NAMALWA (cell line): Measurements from ENCODE around the gene NOL3.

Experiments used
- DNase-seq: peaks from one replicate; pipeline ENCODE4 v3.0.0-alpha.2; 2015; ENCODE audit warnings: low spot score

Gene NOL3

DNA sequence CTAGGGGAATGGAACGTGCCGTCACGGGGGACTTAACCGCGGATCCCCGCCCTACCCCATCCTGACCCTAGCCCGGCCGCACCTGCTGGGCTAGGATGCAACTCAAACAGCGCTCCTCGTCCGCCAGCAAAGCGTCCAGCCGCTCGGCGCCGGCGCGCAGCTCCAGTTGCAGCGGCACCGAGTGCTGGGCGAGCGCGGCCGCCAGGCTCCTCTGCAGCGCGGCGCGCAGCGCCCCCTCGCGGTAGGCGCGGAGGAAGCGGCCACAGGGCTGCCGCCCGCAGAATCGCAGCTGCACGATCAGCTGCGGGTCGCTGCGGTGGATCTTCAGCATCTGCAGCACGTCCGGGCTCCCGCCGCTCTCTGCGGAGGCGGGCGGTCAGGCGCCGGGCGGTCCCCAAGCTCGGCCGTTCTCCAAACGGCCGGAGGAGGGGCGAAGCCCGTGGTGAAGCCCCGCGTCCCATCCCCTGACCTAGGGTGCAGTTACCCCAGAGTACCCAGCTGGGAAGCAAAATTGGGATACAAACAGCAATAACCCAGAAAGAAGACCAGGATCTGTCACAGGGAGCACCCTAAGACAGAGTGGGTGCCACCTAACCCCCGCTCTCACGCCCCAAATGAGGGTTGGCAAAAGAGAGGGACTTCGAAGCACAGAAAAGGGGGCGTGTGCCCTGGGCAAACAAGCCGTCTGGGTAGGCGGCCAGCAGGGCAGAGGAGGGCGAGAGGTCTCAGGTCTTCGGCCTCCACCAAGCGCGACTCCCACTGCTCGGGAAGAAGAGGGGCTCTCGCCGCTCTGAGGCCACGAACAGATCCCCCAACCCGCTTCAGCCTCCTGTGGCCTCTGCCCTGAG, 14.8 kb upstream of the NOL3 start:
- DNase-seq: peak; percentile 88

- peak; percentile 31 for DNase-seq
These were observed 14.0 kb upstream of the NOL3 start for GRCh38 chr16:67156143-67156844.

DNA sequence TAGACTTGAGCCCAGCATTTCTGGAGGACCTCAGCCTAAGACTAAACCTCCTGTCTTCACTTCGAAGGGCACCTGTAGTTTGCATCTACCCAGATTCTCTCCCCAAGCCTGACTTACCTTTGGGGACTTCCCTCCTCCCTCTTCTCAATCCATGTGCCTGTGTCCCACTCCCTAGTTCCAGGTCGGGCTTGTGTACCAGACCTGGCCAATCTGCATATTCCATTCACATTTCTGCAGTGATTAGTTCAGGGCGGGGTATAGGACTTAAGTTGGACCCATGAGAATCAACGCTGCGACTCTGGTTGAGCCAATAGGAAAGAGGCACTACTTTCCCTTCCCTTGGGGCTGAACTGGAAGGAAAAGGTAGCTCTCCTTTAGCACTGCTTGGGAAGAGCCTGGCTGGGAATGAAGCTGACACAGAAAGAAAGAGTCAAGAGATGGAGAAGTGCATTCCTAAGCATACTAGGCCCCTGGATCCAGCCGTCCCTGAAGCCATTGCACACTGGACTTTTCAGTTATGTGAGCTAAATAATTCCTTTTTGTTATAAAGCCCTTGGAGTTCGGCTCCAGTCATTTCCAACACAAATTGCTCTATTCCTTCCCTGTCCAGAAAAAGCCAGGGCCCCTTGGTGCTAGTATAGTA, 13.1 kb upstream of the NOL3 start:
- DNase-seq: no peak

DNA sequence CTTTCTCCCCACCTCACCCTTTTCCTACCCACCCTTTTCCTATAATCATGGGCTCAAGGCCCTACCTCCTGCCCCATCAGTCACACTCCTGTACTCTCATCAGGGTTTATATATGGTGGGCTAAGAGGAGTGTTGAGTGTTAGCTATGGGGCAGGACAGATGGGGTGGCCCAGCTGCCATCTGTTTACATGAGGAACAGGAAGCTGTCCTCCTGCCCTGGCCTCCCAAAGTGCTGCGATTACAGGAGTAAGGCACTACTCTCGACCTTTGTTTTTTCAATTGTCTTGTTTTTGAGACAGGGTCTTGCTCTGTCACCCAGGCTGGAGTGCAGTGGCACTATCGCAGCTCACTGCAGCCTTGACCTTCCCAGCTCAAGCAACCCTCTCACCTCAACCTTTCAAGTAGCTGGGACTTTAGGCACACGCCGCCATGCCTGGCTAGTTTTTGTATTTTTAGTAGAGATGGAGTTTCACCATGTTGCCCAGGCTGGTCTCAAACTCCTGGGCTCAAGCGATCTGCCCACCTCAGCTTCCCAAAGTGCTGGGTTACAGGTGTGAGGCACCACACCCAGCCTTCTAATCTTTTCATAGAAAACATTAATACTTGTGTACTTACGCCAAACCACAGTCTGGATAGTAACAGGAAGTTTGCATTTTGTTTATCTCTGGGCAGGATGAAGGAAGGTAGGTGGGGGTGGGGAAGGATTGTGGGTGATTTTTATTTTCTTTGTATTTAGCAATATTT, 12.3 kb upstream of the NOL3 start:
- DNase-seq: no peak

GRCh38 chr16:67158637-67159600, 11.4 kb upstream of the NOL3 start:
- DNase-seq: peak; percentile 81

GRCh38 chr16:67161595-67162058, 8.7 kb upstream of the NOL3 start:
- DNase-seq: no peak

DNA sequence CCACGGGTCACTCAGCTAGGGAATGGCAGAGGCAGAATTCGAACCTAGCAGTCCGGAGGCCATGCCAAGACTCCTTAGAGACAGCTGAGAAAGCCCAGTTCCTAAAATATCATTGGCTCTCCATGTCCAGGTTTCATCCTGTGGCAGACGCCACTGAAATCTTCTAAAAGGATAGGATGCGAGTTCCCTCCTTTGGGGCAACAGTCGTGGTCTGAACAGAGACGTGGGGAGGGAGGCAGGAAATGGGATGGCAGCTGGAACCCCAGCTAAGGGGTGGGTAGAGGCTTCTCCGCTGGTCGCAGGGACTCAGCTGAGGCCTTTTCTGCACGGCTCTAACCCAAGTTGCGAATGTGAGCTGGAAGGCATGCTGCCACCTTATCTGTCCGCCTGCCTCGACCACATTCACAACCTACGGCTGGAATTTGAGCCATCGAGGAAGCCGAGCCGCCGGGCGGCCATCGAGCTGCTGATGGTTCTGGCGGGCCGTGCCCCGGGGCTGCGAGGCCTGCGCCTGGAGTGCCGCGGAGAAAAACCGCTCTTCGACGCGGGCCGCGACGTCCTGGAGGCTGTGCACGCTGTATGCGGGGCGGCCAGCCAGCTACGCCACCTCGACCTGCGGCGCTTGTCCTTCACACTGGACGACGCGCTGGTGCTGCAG, 7.7 kb upstream of the NOL3 start:
- DNase-seq: peak; percentile 19

DNA sequence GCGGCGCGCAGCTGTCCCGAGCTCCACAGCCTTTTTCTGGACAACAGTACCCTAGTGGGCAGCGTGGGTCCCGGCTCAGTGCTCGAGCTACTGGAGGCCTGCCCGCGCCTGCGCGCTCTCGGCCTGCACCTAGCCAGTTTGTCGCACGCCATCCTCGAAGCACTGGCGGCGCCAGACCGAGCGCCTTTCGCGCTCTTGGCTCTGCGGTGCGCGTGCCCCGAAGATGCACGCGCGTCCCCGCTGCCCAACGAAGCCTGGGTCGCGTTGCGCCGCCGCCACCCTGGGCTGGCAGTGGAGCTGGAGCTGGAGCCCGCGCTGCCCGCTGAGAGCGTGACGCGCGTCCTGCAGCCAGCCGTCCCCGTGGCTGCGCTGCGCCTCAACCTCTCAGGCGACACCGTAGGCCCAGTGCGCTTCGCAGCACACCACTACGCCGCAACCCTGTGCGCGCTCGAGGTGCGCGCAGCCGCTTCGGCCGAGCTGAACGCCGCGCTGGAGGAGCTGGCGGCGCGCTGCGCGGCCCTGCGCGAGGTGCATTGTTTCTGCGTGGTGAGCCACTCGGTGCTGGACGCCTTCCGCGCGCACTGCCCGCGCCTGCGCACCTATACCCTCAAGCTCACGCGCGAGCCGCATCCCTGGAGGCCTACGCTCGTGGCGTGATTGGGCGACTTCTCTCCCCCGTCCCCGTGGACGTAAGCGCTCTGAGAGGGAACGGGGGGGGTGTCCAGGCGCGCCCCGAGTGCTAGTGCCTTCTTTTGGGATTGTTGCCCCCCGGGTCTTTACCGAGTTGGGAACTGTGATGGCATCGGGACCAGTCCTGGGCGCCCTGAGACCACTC, 7.0 kb upstream of the NOL3 start:
- DNase-seq: no peak

DNA sequence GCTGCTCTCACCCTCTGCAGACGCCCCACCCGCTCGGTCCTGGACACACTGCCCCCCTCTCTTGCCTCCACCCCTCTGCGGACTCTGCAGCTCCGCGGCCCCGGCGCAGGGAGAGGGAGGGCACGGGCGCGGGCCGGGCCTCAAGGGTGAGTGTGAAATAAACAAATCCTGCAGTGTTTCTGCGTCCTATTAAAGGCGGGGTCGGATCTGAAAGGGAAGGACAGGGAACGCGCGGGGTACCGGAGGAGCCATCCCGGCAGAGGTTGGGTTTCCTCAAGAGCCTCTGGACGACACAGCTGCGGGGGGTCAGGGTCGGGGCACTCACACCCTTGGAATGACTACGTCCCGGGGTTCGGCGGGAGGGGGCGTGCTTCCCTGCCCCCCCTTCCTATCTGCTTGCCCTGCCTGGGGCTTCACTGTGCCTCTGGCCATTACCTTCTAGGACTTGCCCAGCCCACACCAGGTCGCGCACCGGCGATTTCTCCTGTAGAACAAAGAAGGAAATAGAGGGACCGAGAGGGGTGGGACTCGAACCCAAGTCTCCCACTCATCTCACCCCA, 6.3 kb upstream of the NOL3 start:
- no peak for DNase-seq

DNA sequence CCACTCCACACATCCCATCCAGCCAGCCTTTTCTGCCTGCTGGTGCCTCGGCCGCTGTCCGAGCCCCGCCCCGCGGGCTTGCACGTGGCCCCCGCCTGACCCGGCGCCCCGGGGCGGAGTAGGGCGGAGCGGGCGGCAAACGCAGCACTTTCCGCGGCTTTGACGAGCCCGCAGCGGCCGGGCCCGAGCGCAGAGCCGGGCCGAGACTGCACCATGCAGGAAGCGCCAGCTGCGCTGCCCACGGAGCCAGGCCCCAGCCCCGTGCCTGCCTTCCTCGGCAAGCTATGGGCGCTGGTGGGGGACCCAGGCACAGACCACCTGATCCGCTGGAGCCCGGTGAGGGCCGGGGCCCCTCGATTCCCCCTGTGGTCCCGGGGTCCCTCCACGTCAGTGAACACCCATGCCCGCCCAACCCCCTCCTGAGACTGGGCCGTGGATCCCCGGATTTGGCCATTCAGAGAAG, 5.7 kb upstream of the NOL3 start, which contains the start of gene HSF4:
TSS of gene HSF4 (plus strand) at position 147 of the 463 bp plus-strand sequence. CDS start at position 214, 67 bp downstream.
- no peak for DNase-seq

DNA sequence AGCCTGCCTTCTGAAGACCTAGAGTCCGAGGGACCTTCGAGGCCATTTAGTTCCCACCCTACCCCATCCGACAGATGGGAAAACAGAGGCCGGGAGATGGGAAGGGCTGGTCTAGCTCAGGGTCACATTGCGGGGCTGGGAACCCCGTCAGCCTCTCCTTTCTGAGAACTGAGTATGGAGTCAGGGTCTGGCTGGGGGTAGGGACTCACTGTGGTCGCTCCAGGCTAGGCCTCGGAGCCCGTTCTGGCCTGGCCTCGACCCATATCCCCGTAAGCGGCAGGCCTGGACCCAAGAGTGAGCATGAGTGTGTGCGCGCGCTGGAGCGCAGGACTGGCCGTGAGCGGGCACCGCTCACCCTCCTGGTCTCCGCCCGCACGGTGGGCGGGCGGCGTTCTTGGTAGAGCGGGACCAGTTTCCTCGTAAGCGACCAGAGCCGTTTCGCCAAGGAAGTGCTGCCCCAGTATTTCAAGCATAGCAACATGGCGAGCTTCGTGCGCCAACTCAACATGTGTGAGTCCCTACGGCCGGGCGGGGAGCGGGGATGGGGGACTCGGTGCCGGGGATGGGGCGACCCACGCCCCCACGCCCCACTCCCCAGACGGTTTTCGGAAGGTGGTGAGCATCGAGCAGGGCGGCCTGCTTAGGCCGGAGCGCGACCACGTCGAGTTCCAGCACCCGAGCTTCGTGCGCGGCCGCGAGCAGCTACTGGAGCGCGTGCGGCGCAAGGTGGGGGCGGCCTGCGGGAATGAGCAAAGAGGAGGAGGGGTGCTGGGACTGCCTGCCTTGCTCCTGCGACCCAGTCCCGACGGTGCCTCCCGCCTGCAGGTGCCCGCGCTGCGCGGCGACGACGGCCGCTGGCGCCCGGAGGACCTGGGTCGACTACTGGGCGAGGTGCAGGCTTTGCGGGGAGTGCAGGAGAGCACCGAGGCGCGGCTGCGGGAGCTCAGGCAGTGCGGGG, 4.9 kb upstream of the NOL3 start:
- no peak for DNase-seq

GRCh38 chr16:67166110-67166547, 4.2 kb upstream of the NOL3 start:
- DNase-seq: no peak

- peak; percentile 41 for DNase-seq
These were observed 3.7 kb upstream of the NOL3 start for GRCh38 chr16:67166598-67167168.

GRCh38 chr16:67167588-67167987, 2.8 kb upstream of the NOL3 start:
- no peak for DNase-seq

GRCh38 chr16:67169011-67169451, 1.3 kb upstream of the NOL3 start:
- no peak for DNase-seq

- peak; percentile 63 for DNase-seq
These were observed 633 bp upstream of the NOL3 start for GRCh38 chr16:67169642-67170167.
